ENCODE measurements around the gene OTUD3. TPM values are rescaled to one million over a fixed set of nuclear protein-coding genes. Genes with fewer than 3 reads are reported as not detected.

OTUD3 gene
- total and polyA plus RNA-seq, 2 of the 13 experiments (the other 11 are each of a cell fraction or from before 2014, with no cell fraction given): 5.2 to 7.5 TPM

DNA sequence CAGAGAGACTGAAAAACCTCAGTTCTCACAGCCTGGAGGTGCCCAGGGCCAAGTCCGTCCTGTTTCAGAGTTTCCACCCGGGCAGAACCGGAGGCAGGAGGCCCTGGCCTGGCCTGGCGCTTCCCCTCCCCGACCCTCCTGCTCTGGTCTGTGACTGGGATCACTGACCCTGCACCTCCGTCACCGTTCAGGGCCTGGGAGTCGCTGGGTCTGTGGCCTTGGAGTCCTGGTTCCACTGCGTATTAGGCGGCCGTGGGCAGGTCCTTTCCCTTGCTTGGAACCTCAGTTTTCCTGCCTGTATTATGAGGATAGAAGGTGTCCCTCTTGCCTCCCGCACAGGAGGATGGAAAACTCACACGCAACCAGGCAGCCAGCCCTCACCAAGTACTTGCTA is 41.8 kb downstream of the OTUD3 start (continued):
- TF ChIP-seq, protein P1, sequence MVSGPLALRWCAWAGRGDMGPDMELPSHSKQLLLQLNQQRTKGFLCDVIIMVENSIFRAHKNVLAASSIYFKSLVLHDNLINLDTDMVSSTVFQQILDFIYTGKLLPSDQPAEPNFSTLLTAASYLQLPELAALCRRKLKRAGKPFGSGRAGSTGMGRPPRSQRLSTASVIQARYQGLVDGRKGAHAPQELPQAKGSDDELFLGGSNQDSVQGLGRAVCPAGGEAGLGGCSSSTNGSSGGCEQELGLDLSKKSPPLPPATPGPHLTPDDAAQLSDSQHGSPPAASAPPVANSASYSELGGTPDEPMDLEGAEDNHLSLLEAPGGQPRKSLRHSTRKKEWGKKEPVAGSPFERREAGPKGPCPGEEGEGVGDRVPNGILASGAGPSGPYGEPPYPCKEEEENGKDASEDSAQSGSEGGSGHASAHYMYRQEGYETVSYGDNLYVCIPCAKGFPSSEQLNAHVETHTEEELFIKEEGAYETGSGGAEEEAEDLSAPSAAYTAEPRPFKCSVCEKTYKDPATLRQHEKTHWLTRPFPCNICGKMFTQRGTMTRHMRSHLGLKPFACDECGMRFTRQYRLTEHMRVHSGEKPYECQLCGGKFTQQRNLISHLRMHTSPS (CRISPR knock-in tag; IDR thresholded peaks at IDR 0.05; ENCODE audit: low read depth): no peak
- TF ChIP-seq SALL1 (CRISPR knock-in tag; IDR thresholded peaks at IDR 0.05) (peak; percentile 36; the same call in 1 of the 2 replicates), ATF1 (CRISPR knock-in tag; IDR thresholded peaks at IDR 0.05) (no peak), NFE2 (CRISPR knock-in tag; IDR thresholded peaks at IDR 0.05) (no peak), ZBTB38 (CRISPR knock-in tag; IDR thresholded peaks at IDR 0.05) (peak; percentile 98), ZNF546 (CRISPR knock-in tag; conservative IDR thresholded peaks at IDR 0.05) (no peak), KLF12 (CRISPR knock-in tag; IDR thresholded peaks at IDR 0.05; ENCODE audit: borderline replicate concordance) (no peak), EZH2 (conservative IDR thresholded peaks at IDR 0.05; ENCODE audit: low read depth, low read length) (no peak), PHF20 (CRISPR knock-in tag; IDR thresholded peaks at IDR 0.05) (no peak), ZNF781 (CRISPR knock-in tag; IDR thresholded peaks at IDR 0.05; ENCODE audit: borderline replicate concordance, not compliant biosample characterization) (no peak), ZC3H13 (CRISPR knock-in tag; IDR thresholded peaks at IDR 0.05) (no peak), ZNF501 (CRISPR knock-in tag; IDR thresholded peaks at IDR 0.05) (peak; percentile 31; the same call in 1 of the 2 replicates), DPF2 (CRISPR knock-in tag; IDR thresholded peaks at IDR 0.05; ENCODE audit: borderline replicate concordance, low read depth) (no peak), SMC3 (IDR thresholded peaks at IDR 0.05; ENCODE audit: low read length) (no peak), ZNF282 (IDR thresholded peaks at IDR 0.05; ENCODE audit: partially characterized antibody) (no peak), MAFF (IDR thresholded peaks at IDR 0.05; ENCODE audit: low read depth, low read length) (no peak), ZFX (CRISPR knock-in tag; IDR thresholded peaks at IDR 0.05; ENCODE audit: low read depth) (peak; percentile 68)
- TF ChIP-seq, protein P2, sequence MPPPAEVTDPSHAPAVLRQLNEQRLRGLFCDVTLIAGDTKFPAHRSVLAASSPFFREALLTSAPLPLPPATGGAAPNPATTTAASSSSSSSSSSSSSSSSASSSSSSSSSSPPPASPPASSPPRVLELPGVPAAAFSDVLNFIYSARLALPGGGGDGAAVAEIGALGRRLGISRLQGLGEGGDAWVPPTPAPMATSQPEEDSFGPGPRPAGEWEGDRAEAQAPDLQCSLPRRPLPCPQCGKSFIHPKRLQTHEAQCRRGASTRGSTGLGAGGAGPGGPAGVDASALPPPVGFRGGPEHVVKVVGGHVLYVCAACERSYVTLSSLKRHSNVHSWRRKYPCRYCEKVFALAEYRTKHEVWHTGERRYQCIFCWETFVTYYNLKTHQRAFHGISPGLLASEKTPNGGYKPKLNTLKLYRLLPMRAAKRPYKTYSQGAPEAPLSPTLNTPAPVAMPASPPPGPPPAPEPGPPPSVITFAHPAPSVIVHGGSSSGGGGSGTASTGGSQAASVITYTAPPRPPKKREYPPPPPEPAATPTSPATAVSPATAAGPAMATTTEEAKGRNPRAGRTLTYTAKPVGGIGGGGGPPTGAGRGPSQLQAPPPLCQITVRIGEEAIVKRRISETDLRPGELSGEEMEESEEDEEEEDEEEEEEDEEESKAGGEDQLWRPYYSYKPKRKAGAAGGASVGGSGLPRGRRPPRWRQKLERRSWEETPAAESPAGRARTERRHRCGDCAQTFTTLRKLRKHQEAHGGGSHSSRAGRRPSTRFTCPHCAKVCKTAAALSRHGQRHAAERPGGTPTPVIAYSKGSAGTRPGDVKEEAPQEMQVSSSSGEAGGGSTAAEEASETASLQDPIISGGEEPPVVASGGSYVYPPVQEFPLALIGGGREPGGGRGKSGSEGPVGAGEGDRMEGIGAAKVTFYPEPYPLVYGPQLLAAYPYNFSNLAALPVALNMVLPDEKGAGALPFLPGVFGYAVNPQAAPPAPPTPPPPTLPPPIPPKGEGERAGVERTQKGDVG (CRISPR knock-in tag; IDR thresholded peaks at IDR 0.05; ENCODE audit: borderline replicate concordance): peak; percentile 96; the same call in 1 of the 2 replicates
- TF ChIP-seq, protein P3, sequence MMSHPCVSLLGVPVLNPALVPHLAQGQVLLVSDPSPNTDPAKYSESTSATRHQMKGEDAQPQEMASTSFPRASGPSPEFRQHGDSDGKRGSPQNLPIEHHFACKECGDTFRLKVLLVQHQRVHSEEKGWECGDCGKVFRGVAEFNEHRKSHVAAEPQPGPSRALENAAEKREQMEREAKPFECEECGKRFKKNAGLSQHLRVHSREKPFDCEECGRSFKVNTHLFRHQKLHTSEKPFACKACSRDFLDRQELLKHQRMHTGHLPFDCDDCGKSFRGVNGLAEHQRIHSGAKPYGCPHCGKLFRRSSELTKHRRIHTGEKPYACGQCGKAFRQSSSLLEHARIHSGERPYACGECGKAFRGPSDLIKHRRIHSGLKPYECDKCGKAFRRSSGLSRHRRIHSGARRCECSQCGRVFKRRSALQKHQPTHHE (CRISPR knock-in tag; IDR thresholded peaks at IDR 0.05; ENCODE audit: borderline replicate concordance): 0 out of 2 replicates have a peak, but pooled peaks have one; percentile 35
- TF ChIP-seq, protein P4, sequence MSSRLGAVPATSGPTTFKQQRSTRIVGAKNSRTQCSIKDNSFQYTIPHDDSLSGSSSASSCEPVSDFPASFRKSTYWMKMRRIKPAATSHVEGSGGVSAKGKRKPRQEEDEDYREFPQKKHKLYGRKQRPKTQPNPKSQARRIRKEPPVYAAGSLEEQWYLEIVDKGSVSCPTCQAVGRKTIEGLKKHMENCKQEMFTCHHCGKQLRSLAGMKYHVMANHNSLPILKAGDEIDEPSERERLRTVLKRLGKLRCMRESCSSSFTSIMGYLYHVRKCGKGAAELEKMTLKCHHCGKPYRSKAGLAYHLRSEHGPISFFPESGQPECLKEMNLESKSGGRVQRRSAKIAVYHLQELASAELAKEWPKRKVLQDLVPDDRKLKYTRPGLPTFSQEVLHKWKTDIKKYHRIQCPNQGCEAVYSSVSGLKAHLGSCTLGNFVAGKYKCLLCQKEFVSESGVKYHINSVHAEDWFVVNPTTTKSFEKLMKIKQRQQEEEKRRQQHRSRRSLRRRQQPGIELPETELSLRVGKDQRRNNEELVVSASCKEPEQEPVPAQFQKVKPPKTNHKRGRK (CRISPR knock-in tag; IDR thresholded peaks at IDR 0.05): no peak
- TF ChIP-seq, protein P5, sequence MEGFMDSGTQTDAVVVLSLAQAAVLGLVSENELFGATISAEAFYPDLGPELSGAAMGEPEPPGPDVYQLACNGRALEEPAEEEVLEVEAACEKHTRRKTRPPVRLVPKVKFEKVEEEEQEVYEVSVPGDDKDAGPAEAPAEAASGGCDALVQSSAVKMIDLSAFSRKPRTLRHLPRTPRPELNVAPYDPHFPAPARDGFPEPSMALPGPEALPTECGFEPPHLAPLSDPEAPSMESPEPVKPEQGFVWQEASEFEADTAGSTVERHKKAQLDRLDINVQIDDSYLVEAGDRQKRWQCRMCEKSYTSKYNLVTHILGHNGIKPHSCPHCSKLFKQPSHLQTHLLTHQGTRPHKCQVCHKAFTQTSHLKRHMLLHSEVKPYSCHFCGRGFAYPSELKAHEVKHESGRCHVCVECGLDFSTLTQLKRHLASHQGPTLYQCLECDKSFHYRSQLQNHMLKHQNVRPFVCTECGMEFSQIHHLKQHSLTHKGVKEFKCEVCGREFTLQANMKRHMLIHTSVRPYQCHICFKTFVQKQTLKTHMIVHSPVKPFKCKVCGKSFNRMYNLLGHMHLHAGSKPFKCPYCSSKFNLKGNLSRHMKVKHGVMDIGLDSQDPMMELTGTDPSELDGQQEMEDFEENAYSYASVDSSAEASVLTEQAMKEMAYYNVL (CRISPR knock-in tag; IDR thresholded peaks at IDR 0.05; ENCODE audit: borderline replicate concordance): no peak
